ENCODE data around the gene SLC26A8.
"Not testable (repeated sequence)": the region's sequence is repeated elsewhere in the genome, so short reads cannot be mapped to it uniquely, and the experiment has no call there.

- TF ChIP-seq, protein P1, sequence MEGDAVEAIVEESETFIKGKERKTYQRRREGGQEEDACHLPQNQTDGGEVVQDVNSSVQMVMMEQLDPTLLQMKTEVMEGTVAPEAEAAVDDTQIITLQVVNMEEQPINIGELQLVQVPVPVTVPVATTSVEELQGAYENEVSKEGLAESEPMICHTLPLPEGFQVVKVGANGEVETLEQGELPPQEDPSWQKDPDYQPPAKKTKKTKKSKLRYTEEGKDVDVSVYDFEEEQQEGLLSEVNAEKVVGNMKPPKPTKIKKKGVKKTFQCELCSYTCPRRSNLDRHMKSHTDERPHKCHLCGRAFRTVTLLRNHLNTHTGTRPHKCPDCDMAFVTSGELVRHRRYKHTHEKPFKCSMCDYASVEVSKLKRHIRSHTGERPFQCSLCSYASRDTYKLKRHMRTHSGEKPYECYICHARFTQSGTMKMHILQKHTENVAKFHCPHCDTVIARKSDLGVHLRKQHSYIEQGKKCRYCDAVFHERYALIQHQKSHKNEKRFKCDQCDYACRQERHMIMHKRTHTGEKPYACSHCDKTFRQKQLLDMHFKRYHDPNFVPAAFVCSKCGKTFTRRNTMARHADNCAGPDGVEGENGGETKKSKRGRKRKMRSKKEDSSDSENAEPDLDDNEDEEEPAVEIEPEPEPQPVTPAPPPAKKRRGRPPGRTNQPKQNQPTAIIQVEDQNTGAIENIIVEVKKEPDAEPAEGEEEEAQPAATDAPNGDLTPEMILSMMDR (IDR thresholded peaks at IDR 0.05; ENCODE audit: insufficient read depth, low read depth, low read length): not testable (repeated sequence)
- not testable (repeated sequence) for TF ChIP-seq EZH2 (IDR thresholded peaks at IDR 0.05; ENCODE audit: insufficient read depth, low read length)
Measured at GRCh38 chr6:35931873-35932272, 92.6 kb downstream of the SLC26A8 start.
